IMR-90 (cell line): ENCODE measurements around the gene PNMA8A.

Experiments used
- BHLHE40 ChIP-seq: fragments of 150-350 bp; IDR thresholded peaks from 2 replicates; pipeline ENCODE4 v1.6.1; 2016; ENCODE audit warnings: mild to moderate bottlenecking, low read depth, low read length
- CEBPB ChIP-seq: IDR thresholded peaks from 2 replicates; pipeline ENCODE4 v1.6.1; 2012; ENCODE audit warnings: low read depth, low read length, improper control_type of control experiment
- CHD1 ChIP-seq: IDR thresholded peaks from 2 replicates; pipeline ENCODE4 v1.6.1; 2012; ENCODE audit warnings: low read depth, low read length, improper control_type of control experiment
- CTCF ChIP-seq: conservative IDR thresholded peaks from 2 replicates; pipeline ENCODE4 v1.5.1; 2012; ENCODE audit warnings: mild to moderate bottlenecking, low read depth, low read length, improper control_type of control experiment
- FOS ChIP-seq: fragments of 150-350 bp; IDR thresholded peaks from 2 replicates; pipeline ENCODE4 v1.6.1; 2016; ENCODE audit warnings: low read depth, low read length
- MAZ ChIP-seq: IDR thresholded peaks from 2 replicates; pipeline ENCODE4 v1.6.1; 2012; ENCODE audit warnings: low read depth, mild to moderate bottlenecking, low read length, improper control_type of control experiment, moderate library complexity, borderline replicate concordance
- MXI1 ChIP-seq: IDR thresholded peaks from 2 replicates; pipeline ENCODE4 v1.6.1; 2012; ENCODE audit warnings: low read depth, mild to moderate bottlenecking, low read length, moderate library complexity, borderline replicate concordance
- POLR2A ChIP-seq: IDR thresholded peaks from 2 replicates; pipeline ENCODE4 v1.6.1; 2012; ENCODE audit warnings: mild to moderate bottlenecking, low read depth, low read length
- RAD21 ChIP-seq: IDR thresholded peaks from 2 replicates; pipeline ENCODE4 v1.6.1; 2012; ENCODE audit warnings: low read length, improper control_type of control experiment
- RFX5 ChIP-seq: IDR thresholded peaks from 2 replicates; pipeline ENCODE4 v1.8.0; 2012; ENCODE audit warnings: low read depth, mild to moderate bottlenecking, low read length, moderate library complexity
- TF ChIP-seq, protein P1 (sequence below): fragments of 150-350 bp; IDR thresholded peaks from 2 replicates; pipeline ENCODE4 v1.6.1; 2017; ENCODE audit warnings: mild to moderate bottlenecking, antibody characterized with exemption, low read length, low read depth

DNA sequence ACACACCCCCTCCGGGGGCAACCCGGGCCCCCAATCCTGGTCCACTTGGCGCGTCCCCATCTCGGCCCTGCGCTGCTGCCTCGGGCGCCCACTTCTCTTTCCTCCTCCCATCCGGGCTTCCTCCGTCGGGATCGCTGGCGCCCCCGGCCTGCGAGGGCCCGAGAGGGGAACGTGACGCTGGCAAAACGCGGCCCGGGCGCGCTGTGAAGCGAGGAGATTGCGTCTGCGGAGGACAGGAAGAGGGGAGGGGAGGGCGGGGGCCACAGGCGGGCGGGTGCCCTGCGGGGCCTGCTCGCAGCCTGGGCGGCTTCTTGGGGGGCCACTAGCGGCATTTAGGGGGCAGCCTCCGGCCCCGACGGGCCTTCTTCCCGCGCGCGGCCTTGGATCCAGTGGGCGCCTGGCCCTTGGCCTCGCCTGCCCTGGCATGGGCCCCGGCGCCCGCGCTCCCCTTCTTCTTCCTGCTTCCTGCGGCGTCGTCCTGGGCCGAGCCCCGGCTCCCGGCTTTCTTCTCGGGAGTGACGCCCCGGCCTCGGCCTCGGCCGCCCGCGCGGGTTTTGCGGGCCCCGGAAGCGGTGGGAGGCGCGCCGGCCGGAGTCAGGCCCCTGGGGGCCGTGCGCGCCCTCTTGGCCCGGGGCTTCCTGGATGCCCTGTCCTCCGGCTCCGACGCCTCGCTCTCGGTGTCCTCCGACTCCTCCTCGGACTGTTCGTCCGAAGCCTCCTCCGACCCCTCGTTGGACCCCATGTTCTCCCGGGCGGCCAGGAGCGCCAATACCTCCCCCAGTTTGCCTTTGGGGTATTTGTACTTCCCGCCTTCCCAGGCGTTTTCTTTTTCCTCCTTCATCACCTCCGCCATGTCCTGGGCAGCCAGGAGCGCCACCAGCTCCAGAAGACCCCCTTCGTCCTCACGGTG, 22.1 kb upstream of the PNMA8A start:
- no peak for TF ChIP-seq BHLHE40
- no peak for TF ChIP-seq CTCF
- no peak for TF ChIP-seq MXI1
- TF ChIP-seq, protein P1, sequence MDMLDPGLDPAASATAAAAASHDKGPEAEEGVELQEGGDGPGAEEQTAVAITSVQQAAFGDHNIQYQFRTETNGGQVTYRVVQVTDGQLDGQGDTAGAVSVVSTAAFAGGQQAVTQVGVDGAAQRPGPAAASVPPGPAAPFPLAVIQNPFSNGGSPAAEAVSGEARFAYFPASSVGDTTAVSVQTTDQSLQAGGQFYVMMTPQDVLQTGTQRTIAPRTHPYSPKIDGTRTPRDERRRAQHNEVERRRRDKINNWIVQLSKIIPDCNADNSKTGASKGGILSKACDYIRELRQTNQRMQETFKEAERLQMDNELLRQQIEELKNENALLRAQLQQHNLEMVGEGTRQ = no peak
- no peak for TF ChIP-seq POLR2A
- no peak for TF ChIP-seq CEBPB
- TF ChIP-seq RFX5 = no peak
- TF ChIP-seq RAD21 = no peak
- TF ChIP-seq CHD1 = no peak
- no peak for TF ChIP-seq MAZ
- no peak for TF ChIP-seq FOS
